ENCODE measurements around the gene SLC6A7.
"Not testable (repeated sequence)": the region's sequence is repeated elsewhere in the genome, so short reads cannot be mapped to it uniquely, and the experiment has no call there.

SLC6A7 gene

DNA sequence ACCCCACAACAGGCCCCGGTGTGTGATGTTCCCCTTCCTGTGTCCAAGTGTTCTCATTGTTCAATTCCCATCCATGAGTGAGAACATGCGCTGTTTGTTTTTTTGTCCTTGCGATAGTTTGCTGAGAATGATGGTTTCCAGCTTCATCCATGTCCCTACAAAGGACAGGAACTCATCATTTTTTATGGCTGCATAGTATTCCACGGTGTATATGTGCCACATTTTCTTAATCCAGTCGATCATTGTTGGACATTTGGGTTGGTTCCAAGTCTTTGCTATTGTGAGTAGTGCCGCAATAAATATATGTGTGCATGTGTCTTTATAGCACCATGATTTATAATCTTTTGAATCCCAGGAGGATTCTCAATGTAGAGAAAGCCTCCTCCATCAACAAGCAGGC lies 58.6 kb downstream of the SLC6A7 start:
- not testable (repeated sequence) for H3K9ac ChIP-seq (ENCODE audit: low read depth, low read length); H3K4me1 ChIP-seq (ENCODE audit: control insufficient read depth, insufficient read depth, low read length); H3K4me2 ChIP-seq (ENCODE audit: low read length); H3K4me3 ChIP-seq (ENCODE audit: low read length); H3K36me3 ChIP-seq (ENCODE audit: insufficient read depth, low read length); H3K9me3 ChIP-seq (replicated peaks; ENCODE audit: low read length)
- peaks cover 24% of the 10 kb centered on the region for H3K27me3 ChIP-seq (ENCODE audit: control insufficient read depth, insufficient read depth, low read length)

DNA sequence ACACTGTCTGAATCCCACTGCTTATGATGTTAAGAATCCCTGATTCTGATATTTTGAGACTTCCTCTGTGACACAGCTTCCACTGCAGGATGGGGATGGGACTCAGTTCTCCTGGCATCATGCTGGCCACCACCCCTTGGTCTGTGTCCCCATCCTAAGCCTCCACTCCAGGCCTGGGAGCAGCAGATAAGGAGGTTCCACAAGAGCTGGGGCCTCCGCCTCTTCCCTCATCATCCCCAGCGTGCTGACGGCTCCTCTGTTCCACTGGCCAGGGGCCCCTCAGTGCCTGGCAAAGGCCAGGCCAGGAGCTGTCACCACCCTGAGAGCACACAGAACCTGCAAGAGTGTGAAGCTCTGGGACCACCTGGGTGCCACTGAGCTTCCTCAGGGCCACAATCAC lies 59.1 kb downstream of the SLC6A7 start:
- no peaks in the 10 kb centered on the region for H3K36me3 ChIP-seq (ENCODE audit: insufficient read depth, low read length)

DNA sequence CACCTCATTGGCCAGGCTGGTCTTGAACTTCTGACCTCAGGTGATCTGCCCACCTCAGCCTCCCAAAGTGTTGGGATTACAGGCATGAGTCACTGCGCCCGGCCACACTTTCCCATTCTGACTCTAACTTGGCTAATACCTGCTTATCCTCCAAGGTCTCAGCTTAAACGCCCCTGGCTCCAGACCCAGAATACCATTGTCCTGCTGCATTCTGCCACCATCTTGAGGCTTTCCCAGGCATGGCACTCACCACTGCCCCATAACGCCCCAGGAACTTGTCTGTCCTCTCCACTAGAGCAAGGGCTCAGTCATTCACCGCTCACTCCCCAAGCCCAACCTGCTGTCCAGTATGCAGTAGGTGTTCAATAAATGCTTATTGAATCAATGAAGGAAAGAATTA lies 59.9 kb downstream of the SLC6A7 start:
- Histone ChIP-seq H3K9me3 (replicated peaks; ENCODE audit: low read length) (no peaks in the 10 kb centered on the region), H3K4me2 (ENCODE audit: low read length) (no peak overlapping the region), H3K36me3 (ENCODE audit: insufficient read depth, low read length) (no peaks in the 10 kb centered on the region), H3K4me1 (ENCODE audit: control insufficient read depth, insufficient read depth, low read length) (peaks cover 9% of the 10 kb centered on the region), H3K9ac (ENCODE audit: low read depth, low read length) (no peak overlapping the region), H3K4me3 (ENCODE audit: low read length) (no peak overlapping the region), H3K27me3 (ENCODE audit: control insufficient read depth, insufficient read depth, low read length) (peaks cover 18% of the 10 kb centered on the region)

More for the DNA sequence above, 59.1 kb downstream of the SLC6A7 start:
- Histone ChIP-seq H3K4me3 (ENCODE audit: low read length) (no peak overlapping the region), H3K27me3 (ENCODE audit: control insufficient read depth, insufficient read depth, low read length) (peaks cover 20% of the 10 kb centered on the region), H3K4me1 (ENCODE audit: control insufficient read depth, insufficient read depth, low read length) (peaks cover 9% of the 10 kb centered on the region), H3K9me3 (replicated peaks; ENCODE audit: low read length) (no peaks in the 10 kb centered on the region), H3K4me2 (ENCODE audit: low read length) (no peak overlapping the region), H3K9ac (ENCODE audit: low read depth, low read length) (no peak overlapping the region)

DNA sequence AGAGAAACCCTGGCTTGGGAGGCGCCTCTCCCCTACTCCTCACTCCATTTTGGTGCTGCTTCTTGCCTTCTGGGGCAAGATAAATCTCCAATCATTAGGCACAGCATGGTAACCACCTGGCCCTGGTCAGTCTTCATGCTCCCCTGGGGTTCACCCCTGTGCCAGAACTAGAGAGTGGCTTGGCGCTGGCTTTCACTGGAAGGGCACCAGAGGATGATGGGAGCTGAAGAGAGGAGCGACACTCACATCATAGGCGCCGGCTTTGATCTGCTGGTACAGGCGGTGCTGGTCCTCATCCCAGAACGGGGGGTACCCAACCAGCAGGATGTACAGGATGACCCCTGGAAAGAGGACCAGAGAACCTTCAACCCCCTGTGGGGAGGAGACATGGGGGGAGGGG lies 61.6 kb downstream of the SLC6A7 start:
- H3K27me3 ChIP-seq (ENCODE audit: control insufficient read depth, insufficient read depth, low read length): peaks cover 18% of the 10 kb centered on the region
- no peak overlapping the region for H3K4me2 ChIP-seq (ENCODE audit: low read length)
- H3K9me3 ChIP-seq (replicated peaks; ENCODE audit: low read length): no peaks in the 10 kb centered on the region

DNA sequence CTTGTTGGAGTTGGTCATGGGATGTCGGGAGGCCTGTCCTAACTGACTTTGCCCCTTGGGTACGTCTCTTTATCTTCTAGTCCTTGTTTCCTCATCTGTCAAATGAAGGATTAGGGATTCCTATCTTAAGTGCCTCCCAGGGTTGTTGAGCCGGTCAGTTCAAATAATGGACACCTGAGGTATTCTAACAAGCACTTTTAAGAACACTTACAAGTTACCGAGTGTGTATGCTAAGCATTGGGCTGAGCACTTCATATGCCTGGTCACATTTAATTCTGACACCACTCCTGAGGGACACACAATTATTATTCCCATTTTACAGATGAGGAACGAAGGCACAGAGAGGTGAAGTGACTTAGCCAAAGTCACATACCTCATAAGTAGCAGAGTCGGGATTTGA lies 62.6 kb downstream of the SLC6A7 start:
- no peaks in the 10 kb centered on the region for H3K9me3 ChIP-seq (replicated peaks; ENCODE audit: low read length)
- H3K4me2 ChIP-seq (ENCODE audit: low read length): no peak overlapping the region
- H3K9ac ChIP-seq (ENCODE audit: low read depth, low read length): no peak overlapping the region
- H3K4me3 ChIP-seq (ENCODE audit: low read length): no peak overlapping the region
- no peaks in the 10 kb centered on the region for H3K36me3 ChIP-seq (ENCODE audit: insufficient read depth, low read length)
- no peaks in the 10 kb centered on the region for H3K4me1 ChIP-seq (ENCODE audit: control insufficient read depth, insufficient read depth, low read length)
- H3K27me3 ChIP-seq (ENCODE audit: control insufficient read depth, insufficient read depth, low read length): peaks cover 18% of the 10 kb centered on the region

More for the DNA sequence above, 61.6 kb downstream of the SLC6A7 start:
- H3K4me1 ChIP-seq (ENCODE audit: control insufficient read depth, insufficient read depth, low read length): no peaks in the 10 kb centered on the region
- no peak overlapping the region for H3K4me3 ChIP-seq (ENCODE audit: low read length)
- H3K9ac ChIP-seq (ENCODE audit: low read depth, low read length): no peak overlapping the region
- H3K36me3 ChIP-seq (ENCODE audit: insufficient read depth, low read length): no peaks in the 10 kb centered on the region

DNA sequence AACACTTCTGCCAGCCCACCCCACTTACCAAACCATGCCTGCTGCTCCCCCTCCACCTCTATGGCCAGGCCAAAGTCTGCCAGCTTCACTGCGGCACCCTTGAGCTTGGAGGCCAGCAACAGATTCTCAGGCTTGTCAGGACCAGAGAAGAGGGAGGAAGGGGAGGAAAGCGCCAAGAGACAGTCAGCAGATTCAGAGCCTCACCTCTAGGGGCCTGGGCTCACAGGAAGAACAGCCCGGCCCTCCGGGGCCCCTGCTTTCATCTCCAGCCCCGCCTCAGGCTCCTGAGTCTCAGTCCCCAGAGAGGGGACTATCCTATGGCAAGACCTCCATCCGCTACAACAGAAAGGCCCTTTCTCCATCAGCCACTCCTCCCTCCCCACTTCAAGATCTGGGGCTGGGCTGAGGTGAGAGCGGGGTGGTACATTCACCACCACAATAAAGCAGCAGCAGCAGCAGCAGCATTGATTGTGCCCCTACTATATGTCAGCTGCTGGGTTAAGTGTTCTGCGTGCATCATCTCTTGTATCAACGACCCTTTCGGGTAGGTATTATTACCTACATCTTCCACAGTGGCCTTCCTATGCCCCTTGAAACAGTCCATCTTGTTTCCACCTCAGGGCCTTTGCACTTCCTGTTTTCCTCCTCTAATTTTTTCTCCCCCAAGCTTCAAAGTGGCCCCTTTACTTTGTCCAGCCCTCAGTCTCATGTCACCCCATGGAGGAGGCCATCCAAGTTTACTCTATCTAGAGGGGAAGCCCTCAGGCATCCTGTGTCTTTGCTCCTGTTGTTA lies 63.8 kb downstream of the SLC6A7 start:
- H3K27me3 ChIP-seq (ENCODE audit: control insufficient read depth, insufficient read depth, low read length): peaks cover 18% of the 10 kb centered on the region
- H3K9ac ChIP-seq (ENCODE audit: low read depth, low read length): no peak overlapping the region

DNA sequence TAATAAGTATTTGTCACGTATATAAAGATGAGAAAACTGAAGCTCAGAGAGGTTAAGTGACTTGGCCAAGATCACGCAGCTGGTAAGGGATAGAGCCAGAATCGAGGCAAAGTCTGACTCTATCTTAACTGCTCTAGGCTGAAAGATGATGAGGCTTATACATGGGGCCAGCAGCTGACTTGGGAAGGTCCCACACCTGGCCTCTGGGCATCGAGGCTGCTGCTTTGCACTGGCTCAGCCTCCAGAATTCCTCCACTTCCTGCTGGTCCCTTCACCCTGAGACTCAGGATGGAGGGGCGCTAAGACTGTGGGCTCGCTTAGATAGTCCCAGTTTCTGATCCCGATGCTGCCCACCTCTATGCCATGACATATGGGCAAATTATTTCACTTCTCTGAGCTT lies 64.5 kb downstream of the SLC6A7 start:
- no peak overlapping the region for H3K9ac ChIP-seq (ENCODE audit: low read depth, low read length)
- H3K36me3 ChIP-seq (ENCODE audit: insufficient read depth, low read length): no peaks in the 10 kb centered on the region
- H3K4me3 ChIP-seq (ENCODE audit: low read length): no peak overlapping the region
- no peaks in the 10 kb centered on the region for H3K4me1 ChIP-seq (ENCODE audit: control insufficient read depth, insufficient read depth, low read length)
- H3K4me2 ChIP-seq (ENCODE audit: low read length): no peak overlapping the region
- H3K9me3 ChIP-seq (replicated peaks; ENCODE audit: low read length): no peaks in the 10 kb centered on the region
- H3K27me3 ChIP-seq (ENCODE audit: control insufficient read depth, insufficient read depth, low read length): peaks cover 18% of the 10 kb centered on the region

More for the DNA sequence above, 63.8 kb downstream of the SLC6A7 start:
- no peaks in the 10 kb centered on the region for H3K36me3 ChIP-seq (ENCODE audit: insufficient read depth, low read length)
- H3K4me3 ChIP-seq (ENCODE audit: low read length): no peak overlapping the region
- no peaks in the 10 kb centered on the region for H3K4me1 ChIP-seq (ENCODE audit: control insufficient read depth, insufficient read depth, low read length)
- H3K9me3 ChIP-seq (replicated peaks; ENCODE audit: low read length): no peaks in the 10 kb centered on the region
- H3K4me2 ChIP-seq (ENCODE audit: low read length): no peak overlapping the region

DNA sequence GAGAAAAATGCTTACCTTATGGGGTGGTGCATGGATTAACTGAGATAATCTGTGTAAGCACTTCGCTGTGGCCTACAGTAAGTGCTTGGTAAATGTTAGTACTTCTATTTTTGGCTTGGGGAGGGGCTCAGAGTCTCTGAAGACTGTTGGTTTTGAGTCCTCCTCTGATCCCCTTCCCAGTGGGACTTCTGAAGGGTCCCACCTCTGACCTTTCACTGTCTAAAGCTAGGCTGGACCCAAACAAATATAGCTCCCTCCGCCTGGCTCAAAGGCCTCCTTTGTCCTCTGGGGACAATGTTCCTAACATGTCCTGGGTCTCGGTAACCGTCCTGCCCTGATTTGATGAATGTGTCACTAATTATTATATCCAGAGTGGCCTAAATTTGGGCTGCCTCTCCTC lies 64.9 kb downstream of the SLC6A7 start:
- Histone ChIP-seq H3K4me1 (ENCODE audit: control insufficient read depth, insufficient read depth, low read length) (no peaks in the 10 kb centered on the region), H3K4me3 (ENCODE audit: low read length) (no peak overlapping the region), H3K36me3 (ENCODE audit: insufficient read depth, low read length) (no peaks in the 10 kb centered on the region), H3K4me2 (ENCODE audit: low read length) (no peak overlapping the region), H3K9me3 (replicated peaks; ENCODE audit: low read length) (no peaks in the 10 kb centered on the region), H3K9ac (ENCODE audit: low read depth, low read length) (no peak overlapping the region), H3K27me3 (ENCODE audit: control insufficient read depth, insufficient read depth, low read length) (peaks cover 18% of the 10 kb centered on the region)

DNA sequence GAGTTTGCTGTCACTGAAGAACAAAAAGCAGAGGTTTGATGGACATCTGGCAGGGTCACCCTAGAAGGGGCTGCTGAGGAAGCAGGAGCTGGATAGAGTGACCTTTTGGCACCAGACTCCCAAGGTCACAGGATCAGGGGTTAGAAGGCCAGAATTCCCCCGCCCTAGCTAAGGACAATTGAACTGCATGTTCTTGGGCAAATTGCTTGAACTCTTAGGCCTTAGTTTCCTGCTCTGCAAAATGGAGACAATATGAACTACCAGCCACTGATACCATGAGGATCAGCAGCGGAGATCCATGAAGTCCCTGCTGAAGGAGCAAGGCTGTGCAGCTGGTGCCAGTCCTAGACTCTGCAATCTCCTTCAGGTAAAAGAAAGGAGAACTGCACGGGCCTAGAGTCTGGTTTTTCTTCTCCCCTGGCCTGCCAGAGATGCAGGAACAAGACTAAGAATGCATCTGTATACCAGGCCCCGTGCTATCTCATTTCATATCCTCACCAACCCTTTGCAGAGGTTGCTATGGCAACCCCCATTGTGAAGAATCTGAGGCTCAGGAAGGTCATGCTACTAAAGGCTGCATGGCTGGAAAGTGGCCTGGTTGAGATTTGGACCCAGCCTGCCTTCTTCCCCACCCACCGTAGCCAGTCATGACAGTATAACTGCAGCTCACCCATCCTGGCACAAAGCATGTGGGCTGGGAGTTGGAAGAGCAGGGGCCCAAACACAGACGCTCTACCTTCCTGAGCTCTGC lies 66.0 kb downstream of the SLC6A7 start:
- Histone ChIP-seq H3K4me3 (ENCODE audit: low read length) (no peak overlapping the region), H3K4me2 (ENCODE audit: low read length) (no peak overlapping the region), H3K4me1 (ENCODE audit: control insufficient read depth, insufficient read depth, low read length) (peaks cover under 1% of the 10 kb centered on the region), H3K9me3 (replicated peaks; ENCODE audit: low read length) (no peaks in the 10 kb centered on the region), H3K36me3 (ENCODE audit: insufficient read depth, low read length) (no peaks in the 10 kb centered on the region), H3K9ac (ENCODE audit: low read depth, low read length) (no peak overlapping the region), H3K27me3 (ENCODE audit: control insufficient read depth, insufficient read depth, low read length) (peaks cover 11% of the 10 kb centered on the region)

DNA sequence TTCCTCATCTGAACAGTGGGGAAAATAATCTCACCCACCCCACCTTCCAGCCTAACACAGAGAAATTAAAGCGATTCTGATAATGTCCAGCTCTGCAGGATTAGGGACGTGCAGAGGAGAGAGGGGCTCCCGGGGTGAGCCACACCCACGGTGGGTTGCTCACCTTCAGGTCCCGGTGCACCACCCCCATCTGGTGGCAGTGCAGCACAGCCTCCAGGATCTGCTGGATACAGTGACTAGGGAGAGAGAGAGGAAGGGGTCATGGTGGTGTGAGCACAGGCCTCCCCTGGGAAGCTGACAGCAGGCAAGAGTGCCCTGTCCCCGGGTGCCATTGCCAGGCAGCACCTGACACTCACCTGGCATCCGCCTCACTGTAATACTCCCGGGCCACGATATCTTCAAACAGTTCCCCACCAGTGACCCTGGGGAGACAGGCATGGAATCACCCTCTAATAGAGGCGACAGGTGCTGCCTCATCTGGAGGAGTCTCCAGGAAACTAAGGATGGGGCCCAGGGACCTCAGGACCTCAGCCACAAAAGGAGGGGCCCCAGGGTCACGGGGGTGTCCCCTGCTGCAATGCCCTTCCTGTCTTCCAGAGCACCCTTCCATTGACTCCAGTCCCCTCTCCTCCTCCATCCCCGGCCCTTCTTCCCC lies 66.7 kb downstream of the SLC6A7 start:
- Histone ChIP-seq H3K4me2 (ENCODE audit: low read length) (no peak overlapping the region), H3K4me1 (ENCODE audit: control insufficient read depth, insufficient read depth, low read length) (peaks cover 7% of the 10 kb centered on the region), H3K4me3 (ENCODE audit: low read length) (no peak overlapping the region), H3K27me3 (ENCODE audit: control insufficient read depth, insufficient read depth, low read length) (peaks cover 8% of the 10 kb centered on the region), H3K36me3 (ENCODE audit: insufficient read depth, low read length) (no peaks in the 10 kb centered on the region), H3K9ac (ENCODE audit: low read depth, low read length) (no peak overlapping the region), H3K9me3 (replicated peaks; ENCODE audit: low read length) (no peaks in the 10 kb centered on the region)

DNA sequence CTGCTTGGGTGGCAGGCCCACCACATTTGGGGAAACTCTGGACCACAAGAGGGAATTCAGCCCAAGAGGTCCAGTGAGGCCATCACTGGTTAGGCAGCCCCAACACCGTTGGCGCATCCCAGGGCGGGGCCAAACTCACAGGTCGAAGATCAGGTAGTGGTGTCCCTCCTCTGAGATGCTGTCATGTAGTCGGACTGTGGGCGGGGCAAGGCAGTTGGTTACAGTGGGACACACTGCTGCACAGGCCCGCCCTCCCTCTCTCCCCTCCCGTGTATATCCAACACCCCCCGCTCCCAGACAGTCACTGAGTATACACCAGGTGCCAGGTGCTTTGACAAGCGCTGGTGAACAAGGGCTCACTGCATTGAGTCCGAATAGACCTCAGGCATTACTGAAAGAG lies 67.6 kb downstream of the SLC6A7 start:
- Histone ChIP-seq H3K4me1 (ENCODE audit: control insufficient read depth, insufficient read depth, low read length) (peaks cover 10% of the 10 kb centered on the region), H3K4me2 (ENCODE audit: low read length) (no peak overlapping the region), H3K9me3 (replicated peaks; ENCODE audit: low read length) (no peaks in the 10 kb centered on the region), H3K9ac (ENCODE audit: low read depth, low read length) (no peak overlapping the region), H3K36me3 (ENCODE audit: insufficient read depth, low read length) (no peaks in the 10 kb centered on the region), H3K4me3 (ENCODE audit: low read length) (no peak overlapping the region), H3K27me3 (ENCODE audit: control insufficient read depth, insufficient read depth, low read length) (no peaks in the 10 kb centered on the region)
